ENCODE measurements around the gene CTXN1.

DNA sequence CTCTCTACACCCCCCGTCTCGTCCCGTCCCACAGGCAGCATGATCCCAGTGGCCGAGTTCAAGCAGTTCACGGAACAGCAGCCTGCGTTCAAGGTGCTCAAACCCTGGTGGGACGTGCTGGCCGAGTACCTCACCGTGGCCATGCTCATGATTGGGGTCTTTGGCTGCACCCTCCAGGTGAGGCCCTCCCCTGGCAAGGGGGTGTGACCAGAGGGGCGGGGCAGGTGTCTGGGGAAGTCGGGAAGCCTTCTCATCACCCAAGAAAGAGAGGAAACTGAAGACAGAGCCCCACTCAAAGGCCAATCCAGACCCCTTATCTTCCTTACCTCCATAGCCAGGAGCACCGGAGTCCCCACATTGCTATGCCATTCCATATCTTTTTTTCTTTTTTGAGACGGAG lies 30.4 kb downstream of the CTXN1 start:
- TF ChIP-seq, protein P1, sequence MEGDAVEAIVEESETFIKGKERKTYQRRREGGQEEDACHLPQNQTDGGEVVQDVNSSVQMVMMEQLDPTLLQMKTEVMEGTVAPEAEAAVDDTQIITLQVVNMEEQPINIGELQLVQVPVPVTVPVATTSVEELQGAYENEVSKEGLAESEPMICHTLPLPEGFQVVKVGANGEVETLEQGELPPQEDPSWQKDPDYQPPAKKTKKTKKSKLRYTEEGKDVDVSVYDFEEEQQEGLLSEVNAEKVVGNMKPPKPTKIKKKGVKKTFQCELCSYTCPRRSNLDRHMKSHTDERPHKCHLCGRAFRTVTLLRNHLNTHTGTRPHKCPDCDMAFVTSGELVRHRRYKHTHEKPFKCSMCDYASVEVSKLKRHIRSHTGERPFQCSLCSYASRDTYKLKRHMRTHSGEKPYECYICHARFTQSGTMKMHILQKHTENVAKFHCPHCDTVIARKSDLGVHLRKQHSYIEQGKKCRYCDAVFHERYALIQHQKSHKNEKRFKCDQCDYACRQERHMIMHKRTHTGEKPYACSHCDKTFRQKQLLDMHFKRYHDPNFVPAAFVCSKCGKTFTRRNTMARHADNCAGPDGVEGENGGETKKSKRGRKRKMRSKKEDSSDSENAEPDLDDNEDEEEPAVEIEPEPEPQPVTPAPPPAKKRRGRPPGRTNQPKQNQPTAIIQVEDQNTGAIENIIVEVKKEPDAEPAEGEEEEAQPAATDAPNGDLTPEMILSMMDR (IDR thresholded peaks at IDR 0.05; ENCODE audit: low read depth, low read length, poor library complexity, severe bottlenecking) = no peak
- TF ChIP-seq EZH2phosphoT487 (IDR thresholded peaks at IDR 0.05; ENCODE audit: borderline replicate concordance, low read length) = no peak
